PFSK-1 (cell line): Measurements from ENCODE around the gene CDHR5.

ENCODE experiments used
- POLR2AphosphoS5 ChIP-seq: IDR thresholded peaks from 2 replicates; pipeline ENCODE4 v1.6.1; 2012; ENCODE audit warnings: low read depth, mild to moderate bottlenecking, control low read depth, low read length, moderate library complexity
- REST ChIP-seq, 2 experiments: IDR thresholded peaks; 2 replicates each; pipeline versions ENCODE4 v1.6.1 to v1.8.0; 2011 to 2012; ENCODE audit warnings: low read depth in 2 of 2, low read length in 2 of 2, control low read depth in 1 of 2, inconsistent platforms in 1 of 2, mild to moderate bottlenecking in 1 of 2, moderate library complexity in 1 of 2; ENCODE audit not compliant: insufficient read depth in 1 of 2

DNA sequence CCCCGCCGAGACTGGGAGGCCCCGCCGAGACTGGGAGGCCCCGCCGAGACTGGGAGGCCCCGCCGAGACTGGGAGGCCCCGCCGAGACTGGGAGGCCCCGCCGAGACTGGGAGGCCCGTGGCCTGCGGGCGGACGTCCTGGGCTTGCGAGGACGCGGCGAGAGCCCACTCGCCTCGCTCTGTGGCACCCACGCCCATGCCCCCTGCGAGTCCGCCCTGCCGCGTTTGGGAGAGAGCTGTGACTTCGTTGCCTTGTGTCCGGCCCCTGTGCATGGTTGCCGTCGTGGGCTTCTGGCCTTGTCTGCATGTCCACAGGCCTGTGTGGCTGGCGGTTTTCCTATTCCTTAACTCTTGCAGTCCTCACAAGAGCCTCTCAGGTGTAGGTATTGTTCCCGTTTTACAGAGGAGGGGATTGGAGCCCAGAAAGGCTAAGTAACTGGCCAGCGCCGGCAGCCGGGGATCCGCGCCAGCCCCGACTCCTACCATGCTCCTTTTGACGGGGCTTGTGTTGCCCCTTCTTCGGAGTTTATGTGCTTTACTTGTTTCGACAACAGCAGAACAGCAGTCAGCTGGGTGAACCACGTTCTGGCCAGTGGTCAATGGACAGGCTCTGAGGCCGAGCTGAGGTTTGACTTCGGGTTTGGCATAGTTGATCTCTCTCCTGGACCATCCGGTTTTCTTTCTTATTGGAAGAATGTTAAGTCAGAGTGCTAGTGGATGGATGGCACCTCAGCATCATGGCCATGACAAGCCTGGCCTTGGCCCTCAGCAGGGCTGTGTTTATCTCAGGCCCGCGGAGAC, 47.7 kb downstream of the CDHR5 start:
- TF ChIP-seq POLR2AphosphoS5 = no peak
- no peak for TF ChIP-seq REST (IDR thresholded peaks at IDR 0.05; ENCODE audit: insufficient read depth in 1 of 2, low read depth in 2 of 2, low read length in 2 of 2)
